ENCODE results near the gene SLC16A8. TPM values are rescaled to one million over a fixed set of nuclear protein-coding genes. Genes with fewer than 3 reads are reported as not detected.
"Not testable (repeated sequence)": the region's sequence is repeated elsewhere in the genome, so short reads cannot be mapped to it uniquely, and the experiment has no call there.

Gene SLC16A8
- total RNA-seq, 1 donor from 2014 or later: not detected

DNA sequence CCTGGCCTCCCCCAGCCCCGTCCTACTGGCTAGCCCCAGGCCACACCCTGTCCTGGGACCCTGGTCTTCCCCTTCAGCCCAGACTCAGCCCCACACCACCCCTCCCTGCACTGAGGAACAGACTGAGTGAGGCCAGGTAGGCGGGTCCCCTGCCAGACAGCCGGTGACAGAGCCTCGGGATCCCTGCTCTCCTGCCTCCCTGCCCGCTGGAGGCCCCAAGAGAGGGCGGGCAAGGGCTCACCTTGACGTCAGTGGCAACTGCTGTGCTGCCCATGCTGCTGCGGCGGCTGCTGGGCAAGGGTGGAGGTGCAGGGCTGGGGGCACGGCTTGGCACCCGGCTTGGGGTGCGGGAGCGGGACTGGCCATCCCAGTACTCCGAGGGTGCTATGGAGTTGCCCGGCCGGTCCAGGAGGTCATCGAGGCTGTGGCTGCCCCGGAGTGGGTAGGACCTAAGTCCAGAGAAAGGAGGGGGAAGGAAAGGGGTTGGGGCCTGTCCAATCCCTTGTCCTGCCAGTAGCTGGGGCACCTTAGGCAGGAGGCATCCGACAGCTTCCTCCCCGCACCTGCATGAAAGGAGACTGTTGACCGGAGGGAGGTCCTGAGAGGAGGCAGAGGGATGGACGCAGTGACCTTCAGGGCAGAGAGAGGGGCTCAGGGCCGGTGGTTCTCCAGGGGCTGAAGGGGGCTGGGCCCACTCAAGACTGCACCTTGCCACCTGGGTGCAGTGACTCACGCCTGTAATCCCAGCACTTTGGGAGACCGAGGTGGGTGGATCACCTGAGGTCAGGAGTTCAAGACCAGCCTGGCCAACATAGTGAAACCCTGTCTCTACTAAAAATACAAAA lies 2.2 kb upstream of the SLC16A8 start:
- no peak for DNase-seq (ENCODE audit: low read depth)

DNA sequence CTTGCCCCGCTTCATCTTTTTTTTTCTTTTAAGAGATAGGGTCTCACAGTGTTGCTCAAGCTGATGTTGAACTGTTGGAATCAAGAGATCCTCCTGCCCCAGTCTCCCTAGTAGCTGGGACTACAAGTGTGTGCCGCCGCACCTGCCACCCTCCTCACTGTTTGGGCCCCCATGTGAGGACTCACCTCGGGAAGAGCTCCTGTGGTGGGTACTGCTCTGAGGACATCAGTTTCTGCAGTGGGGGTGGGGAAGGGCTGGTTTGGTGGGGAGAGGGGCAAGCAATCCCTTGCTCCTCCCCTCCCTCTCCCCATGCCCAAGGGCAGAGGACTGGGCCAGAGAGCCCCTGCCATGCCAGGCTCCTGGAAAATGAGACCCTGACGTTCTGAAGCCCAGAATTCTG lies 1.5 kb upstream of the SLC16A8 start:
- DNase-seq (ENCODE audit: low read depth): no peak

GRCh38 chr22:38085056-38085455 lies 1.1 kb upstream of the SLC16A8 start:
- no peak for DNase-seq (ENCODE audit: low read depth)

DNA sequence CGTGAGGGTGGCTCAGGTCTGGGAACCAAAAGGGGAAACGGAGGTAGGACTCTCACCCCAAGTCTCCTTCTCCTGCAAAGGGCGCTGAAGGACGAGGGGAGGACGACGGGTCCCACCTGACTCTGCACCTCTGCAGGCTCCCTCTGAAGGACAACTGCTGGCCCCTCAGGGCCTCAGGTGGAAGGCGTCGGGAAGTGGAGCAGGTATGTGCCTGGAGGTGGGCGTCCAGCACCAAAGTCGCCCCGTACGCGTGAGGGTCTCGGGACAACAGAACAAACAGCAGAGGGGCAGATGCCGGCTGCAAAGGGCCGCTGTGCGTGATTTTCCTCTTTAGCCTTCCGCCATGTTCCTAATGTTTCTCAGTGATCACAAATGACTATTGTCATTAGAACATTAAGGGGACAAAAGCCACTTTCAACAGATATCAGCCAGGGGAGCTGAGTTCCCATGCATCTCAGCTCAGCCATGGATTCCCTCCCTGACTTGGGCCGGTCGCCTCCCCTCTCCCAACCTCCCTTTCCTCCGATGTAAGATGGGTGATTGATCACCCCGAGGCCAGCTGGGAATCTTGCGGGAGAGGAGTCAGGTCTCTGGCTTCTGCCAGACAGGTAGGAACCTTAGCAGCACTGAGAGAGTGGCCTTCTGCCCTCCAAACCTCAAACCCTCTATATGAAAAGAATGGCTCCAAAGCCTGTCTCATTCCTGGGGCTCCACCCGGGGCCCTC lies 836 bp downstream of the SLC16A8 start:
- DNase-seq (ENCODE audit: low read depth): no peak

DNA sequence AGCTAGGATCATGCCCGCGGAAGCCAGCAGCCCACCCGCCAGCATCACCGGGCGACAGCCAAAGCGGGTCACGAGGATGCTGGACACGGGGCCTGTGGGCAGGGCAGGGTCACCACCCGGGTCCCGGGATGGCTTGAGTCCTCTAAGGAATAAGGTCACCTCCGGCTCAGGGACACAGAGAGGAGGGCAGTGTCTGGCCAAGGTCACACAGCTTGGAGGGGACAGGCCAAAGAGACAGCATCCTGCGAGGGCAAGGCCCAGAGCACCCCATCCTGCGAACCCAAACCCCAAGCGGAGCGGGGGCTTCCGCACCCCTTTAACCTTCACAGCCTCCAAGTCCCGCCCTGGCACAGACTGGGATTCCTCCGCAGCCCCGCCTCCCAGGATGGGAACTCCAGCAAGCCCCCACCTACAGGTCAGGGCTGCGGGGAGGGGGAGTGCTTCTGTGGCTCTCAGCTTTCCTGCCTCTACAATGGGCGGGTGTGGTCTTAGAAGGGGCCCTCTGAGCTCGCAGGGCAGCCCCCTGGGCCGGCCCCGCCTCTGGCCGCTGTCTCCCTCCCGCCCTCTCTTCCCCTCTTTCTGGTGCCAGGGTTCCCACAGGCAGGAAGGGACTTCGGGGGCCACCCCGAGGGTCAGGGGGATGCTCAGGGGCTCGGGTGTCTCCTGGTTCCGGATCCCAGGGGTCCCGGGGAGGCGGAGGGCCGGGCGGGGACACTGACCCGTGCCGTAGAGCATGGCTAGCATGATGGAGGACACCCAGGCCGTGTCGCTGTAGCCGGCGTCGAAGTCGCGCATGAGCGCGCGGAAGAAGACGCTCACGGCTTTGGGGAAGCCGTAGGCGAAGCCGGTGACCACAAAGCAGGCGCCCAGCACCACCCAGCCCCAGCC lies 1.8 kb downstream of the SLC16A8 start:
- no peak for DNase-seq (ENCODE audit: low read depth)

- no peak for DNase-seq (ENCODE audit: low read depth)
Measured at GRCh38 chr22:38081636-38081940, 2.4 kb downstream of the SLC16A8 start.

- no peak for DNase-seq (ENCODE audit: low read depth)
Measured at GRCh38 chr22:38080850-38081635, 2.9 kb downstream of the SLC16A8 start.

DNA sequence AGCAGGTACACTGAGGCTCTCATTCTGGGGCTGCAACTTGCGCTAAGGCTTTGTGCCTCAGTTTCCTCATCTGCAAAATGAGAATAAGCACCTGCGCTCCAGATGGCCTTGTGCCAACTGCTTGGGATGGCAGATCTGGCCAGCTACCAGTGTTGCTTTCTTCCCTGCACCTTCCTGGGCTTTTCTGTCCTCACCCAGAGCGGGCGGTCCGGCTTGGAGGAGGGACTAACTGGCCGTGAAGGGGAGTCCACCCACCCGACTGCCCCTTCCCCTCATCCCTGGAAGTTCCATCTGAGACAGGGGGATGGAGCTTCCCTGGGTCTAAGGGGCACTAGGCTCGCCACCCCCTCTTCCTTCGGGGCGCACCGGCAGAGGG lies 3.5 kb downstream of the SLC16A8 start:
- DNase-seq (ENCODE audit: low read depth): no peak

GRCh38 chr22:38079804-38080203 lies 4.2 kb downstream of the SLC16A8 start:
- no peak for DNase-seq (ENCODE audit: low read depth)

DNA sequence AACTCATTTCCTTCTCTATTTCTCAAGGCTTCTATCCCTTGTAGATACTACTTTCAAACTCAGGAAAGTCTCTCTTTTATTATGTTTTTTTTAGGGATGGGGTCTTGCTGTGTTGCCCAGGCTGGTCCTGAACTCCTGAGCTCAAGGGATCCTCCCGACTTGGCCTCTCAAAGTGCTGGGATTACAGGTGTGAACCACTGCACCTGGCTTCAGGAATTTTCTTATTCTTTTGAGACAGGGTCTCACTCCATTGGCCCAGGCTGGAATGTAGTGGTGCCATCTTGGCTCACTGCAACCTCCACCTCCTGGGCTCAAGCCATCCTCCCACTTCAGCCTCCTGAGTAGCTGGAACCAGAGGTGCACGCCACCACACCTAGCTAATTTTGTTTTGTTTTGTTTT lies 4.8 kb downstream of the SLC16A8 start:
- not testable (repeated sequence) for DNase-seq (ENCODE audit: low read depth)

DNA sequence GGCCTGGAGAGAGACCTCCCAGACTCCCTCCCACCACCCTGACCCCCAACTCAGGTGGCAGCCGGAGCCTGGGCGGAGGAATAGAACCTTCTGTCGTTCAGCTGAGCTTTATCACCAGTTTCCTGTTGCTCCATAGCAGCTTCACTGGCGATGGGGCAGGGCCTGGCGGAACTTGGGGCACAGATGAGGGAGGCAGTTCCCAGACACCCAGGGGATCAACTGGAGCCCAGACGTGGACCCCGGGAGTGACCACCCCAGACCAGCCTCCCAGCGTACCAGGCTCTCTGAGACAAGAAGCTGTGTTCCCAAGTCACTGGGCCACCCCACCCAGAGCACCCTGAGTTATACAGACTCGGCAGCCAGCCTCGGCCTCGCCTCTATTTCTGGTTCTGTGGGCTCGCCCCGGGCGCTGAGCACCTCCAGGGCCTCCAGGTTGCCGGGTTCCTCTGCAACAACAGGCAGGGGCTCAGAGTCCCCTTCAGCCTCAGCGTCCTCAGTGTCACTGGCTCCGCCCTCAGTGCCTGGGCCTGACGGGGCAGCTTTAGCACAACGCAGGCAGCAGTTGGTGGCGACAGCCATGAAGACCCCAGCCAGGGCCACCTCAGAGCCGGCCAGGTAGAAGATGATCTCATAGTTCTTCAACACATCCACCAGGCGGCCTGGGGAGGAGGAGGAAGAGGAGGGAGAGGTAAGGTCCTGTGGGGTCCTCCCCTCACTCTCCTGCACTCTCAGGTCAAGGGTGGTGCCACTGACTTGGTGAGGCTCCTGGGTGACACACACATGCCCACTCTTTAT lies 5.7 kb downstream of the SLC16A8 start:
- no peak for DNase-seq (ENCODE audit: low read depth)

DNA sequence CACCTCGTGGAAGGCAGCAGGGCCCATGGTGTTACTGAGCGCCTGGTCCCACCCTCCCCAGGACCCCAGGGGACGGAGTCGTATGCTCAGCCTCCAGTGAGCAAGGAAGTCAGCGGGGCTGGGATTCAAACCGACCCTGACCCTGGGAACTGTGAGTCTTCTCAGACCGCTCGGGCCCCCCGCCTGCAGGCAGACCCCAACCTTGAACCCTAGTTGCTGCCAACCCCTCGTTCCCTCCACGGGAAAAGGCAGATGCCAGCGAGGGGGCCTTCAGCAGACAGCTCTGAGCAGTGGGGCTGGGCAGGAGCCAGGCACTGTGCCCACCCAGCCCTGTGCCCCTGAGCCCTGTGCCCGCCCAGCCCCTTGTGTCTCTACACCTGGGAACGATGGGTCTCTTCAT lies 6.4 kb downstream of the SLC16A8 start:
- no peak for DNase-seq (ENCODE audit: low read depth)

- no peak for DNase-seq (ENCODE audit: low read depth)
Measured at GRCh38 chr22:38077096-38077495, 6.9 kb downstream of the SLC16A8 start.

DNA sequence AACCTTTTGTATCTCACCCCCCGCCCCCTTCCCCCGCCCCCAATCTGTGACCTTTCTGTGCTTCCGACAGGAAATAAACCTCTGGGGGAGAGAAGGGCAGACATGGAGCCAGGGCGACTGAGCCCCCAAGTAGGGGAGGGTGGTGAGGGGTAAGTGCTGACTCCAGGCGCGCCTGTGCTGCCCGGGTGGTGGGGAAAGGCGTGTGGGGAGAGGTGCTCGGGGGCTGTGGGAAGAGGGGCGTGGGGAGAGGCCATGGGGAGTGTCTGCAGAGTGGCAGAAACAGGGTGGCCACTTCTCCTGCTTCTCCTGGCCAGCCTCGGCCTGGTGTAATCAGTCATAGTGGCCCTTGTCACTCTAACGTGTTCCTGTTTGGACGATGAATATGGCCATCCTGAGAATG lies 8.0 kb downstream of the SLC16A8 start:
- DNase-seq (ENCODE audit: low read depth): no peak

GRCh38 chr22:38075105-38075825 lies 8.7 kb downstream of the SLC16A8 start:
- no peak for DNase-seq (ENCODE audit: low read depth)

- DNase-seq (ENCODE audit: low read depth): no peak
Measured at GRCh38 chr22:38074181-38075104, 9.5 kb downstream of the SLC16A8 start.

DNA sequence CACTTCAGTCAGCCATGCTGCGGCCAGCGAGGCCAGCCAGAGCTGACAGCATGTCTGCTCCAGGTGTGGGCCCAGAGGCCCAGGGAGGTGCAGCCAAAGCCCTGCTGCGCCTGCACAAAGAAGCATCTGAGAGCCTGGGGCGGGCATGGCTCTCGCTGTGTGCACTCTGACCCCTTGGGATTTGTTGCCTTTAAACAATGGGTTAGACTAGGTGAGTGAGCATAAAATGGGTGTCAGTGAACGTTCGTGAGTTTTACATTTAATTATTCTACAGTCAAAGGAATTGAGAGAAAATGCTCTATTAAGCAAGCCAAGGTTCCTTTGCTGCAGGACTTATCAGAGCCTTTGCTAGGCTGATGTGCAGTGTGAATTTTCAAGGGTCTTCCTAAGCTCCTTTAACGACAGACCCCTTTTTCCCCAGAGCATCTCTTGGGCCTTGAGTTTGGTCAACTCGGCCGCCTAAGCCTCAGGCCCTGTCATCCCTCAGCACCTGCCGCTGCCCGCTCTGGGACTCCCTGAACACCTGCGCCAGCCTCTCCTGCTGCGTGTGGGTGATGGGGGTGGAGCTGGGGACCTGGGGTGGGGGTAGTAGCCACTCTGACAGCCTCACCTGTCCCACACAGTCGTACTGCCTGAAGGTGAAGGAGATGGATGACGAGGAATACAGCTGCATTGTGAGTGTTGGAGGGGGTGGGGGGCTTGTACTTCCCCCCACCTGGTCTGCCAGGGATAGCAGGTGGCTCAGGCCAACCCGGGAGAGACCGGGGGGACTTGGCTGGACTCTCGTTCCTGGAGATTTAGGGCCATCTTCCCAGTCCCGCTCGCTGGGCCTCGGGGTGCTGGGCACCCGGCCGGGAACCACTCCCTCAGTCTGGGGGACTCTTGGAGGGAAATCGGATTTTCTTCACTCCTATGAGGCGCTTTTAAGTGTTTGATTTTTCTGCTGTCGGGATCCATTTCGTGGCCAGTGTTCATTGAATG lies 10.5 kb downstream of the SLC16A8 start:
- no peak for DNase-seq (ENCODE audit: low read depth)
